Prostate gland (tissue), 2 donors: Measurements from ENCODE around the gene TBC1D22A. TPM values are rescaled to one million over a fixed set of nuclear protein-coding genes. Genes with fewer than 3 reads are reported as not detected.

Experiments
- DNase-seq: peaks from one replicate; pipeline ENCODE4 v3.0.0-alpha.2; 2019; ENCODE audit warnings: low spot score
- H3K27ac ChIP-seq, 2 donors: fragments of 200-600 bp; sonication (generic); 2 replicates each; pipeline ENCODE4 v1.5.1; 2017 to 2019
- H3K27me3 ChIP-seq: fragments of 200-600 bp; sonication (generic); replicated peaks from 2 replicates; pipeline ENCODE4 v1.5.1; 2019; ENCODE audit not compliant: insufficient read depth
- H3K36me3 ChIP-seq, 2 donors: fragments of 200-600 bp; sonication (generic); 1 replicate in 1 of 2; 2 replicates in 1 of 2; pipeline versions ENCODE4 v1.5.1 to v1.8.1; 2017 to 2019
- H3K4me1 ChIP-seq: fragments of 200-600 bp; sonication (generic); replicated peaks from 2 replicates; pipeline ENCODE4 v1.5.1; 2019
- H3K4me3 ChIP-seq, 2 donors: fragments of 200-600 bp; sonication (generic); 2 replicates each; pipeline ENCODE4 v1.5.1; 2017 to 2019
- H3K9me3 ChIP-seq: fragments of 200-600 bp; sonication (generic); 2 replicates; pipeline ENCODE4 v1.5.1; 2017
- CTCF ChIP-seq, 4 experiments: fragments of 200-600 bp in 2 of 4; fragments of 450-650 bp in 2 of 4; sonication (generic) in 2 of 4; IDR thresholded peaks; 1 replicate in 3 of 4; 2 replicates in 1 of 4; pipeline ENCODE4 v1.5.1; 2016 to 2019; ENCODE audit warnings: antibody characterized with exemption in 4 of 4, mild to moderate bottlenecking in 2 of 4, moderate library complexity in 2 of 4
- POLR2A ChIP-seq: fragments of 450-650 bp; IDR thresholded peaks from one replicate; pipeline ENCODE4 v1.6.1; 2016; ENCODE audit warnings: antibody characterized with exemption, mild to moderate bottlenecking
- POLR2AphosphoS5 ChIP-seq: sonication (generic); formaldehyde crosslinking; IDR thresholded peaks from one replicate; pipeline ENCODE4 v1.6.1; 2017; ENCODE audit warnings: antibody characterized with exemption
- WGBS: methylation state at CpG from one replicate; pipeline ENCODE4 v1.1.5; 2018; 5-methylcytosine and 5-hydroxymethylcytosine counted together
- intact Hi-C: fragments of 100-400 bp; cut with DNase I; formaldehyde crosslinking; loops from one replicate; pipeline ENCODE4 v1.14.2; 2022
- total RNA-seq, 2 donors: library from RNA; depleted of rRNA; stranded (reverse); fragments of >200 nt; gene quantifications; one replicate each; pipeline ENCODE4 v1.1.0, GENCODE V29; 2016

TBC1D22A gene
- total RNA-seq, 2 donors from 2014 or later = 16.0 to 30.7 TPM

GRCh38 chr22:47020166-47020565, 257.7 kb downstream of the TBC1D22A start:
- H3K27me3 ChIP-seq = no peaks in the 10 kb centered on the region
- no peak overlapping the region for H3K4me3 ChIP-seq
- 96% methylated on average over 7 of the region's 7 CpGs for WGBS
- no peak for DNase-seq
- no peaks in the 10 kb centered on the region for H3K36me3 ChIP-seq
- H3K4me1 ChIP-seq = no peaks in the 10 kb centered on the region
- no peak overlapping the region for H3K27ac ChIP-seq
- H3K9me3 ChIP-seq = no peaks in the 10 kb centered on the region
- intact Hi-C loops = no loop called here
- no peak for TF ChIP-seq CTCF (IDR thresholded peaks at IDR 0.05)
- no peak for TF ChIP-seq POLR2AphosphoS5
- no peak for TF ChIP-seq POLR2A

GRCh38 chr22:47021371-47022074, 259.1 kb downstream of the TBC1D22A start:
- H3K4me1 ChIP-seq = no peaks in the 10 kb centered on the region
- 85% methylated on average over 7 of the region's 7 CpGs for WGBS
- H3K4me3 ChIP-seq = no peak overlapping the region
- no peaks in the 10 kb centered on the region for H3K27me3 ChIP-seq
- H3K9me3 ChIP-seq = no peaks in the 10 kb centered on the region
- TF ChIP-seq POLR2AphosphoS5 (no peak), POLR2A (no peak), CTCF (IDR thresholded peaks at IDR 0.05) (no peak)
- no peaks in the 10 kb centered on the region for H3K36me3 ChIP-seq
- intact Hi-C loops = no loop called here
- peak overlapping the region in 1 of 2 donors; percentile 30 for H3K27ac ChIP-seq
- DNase-seq = no peak

- H3K36me3 ChIP-seq = no peaks in the 10 kb centered on the region
- no peak overlapping the region for H3K4me3 ChIP-seq
- no peaks in the 10 kb centered on the region for H3K9me3 ChIP-seq
- no peak for DNase-seq
- no peaks in the 10 kb centered on the region for H3K4me1 ChIP-seq
- H3K27me3 ChIP-seq = no peaks in the 10 kb centered on the region
- peak overlapping the region in 1 of 2 donors; percentile 30 for H3K27ac ChIP-seq
- no peak for TF ChIP-seq CTCF (IDR thresholded peaks at IDR 0.05)
- no peak for TF ChIP-seq POLR2A
- TF ChIP-seq POLR2AphosphoS5 = no peak
- WGBS = 82% methylated on average over 3 of the region's 3 CpGs
- intact Hi-C loops = no loop called here
Observed at GRCh38 chr22:47022075-47022473, 259.6 kb downstream of the TBC1D22A start.

- no peaks in the 10 kb centered on the region for H3K4me1 ChIP-seq
- no peaks in the 10 kb centered on the region for H3K27me3 ChIP-seq
- 96% methylated on average over 7 of the region's 7 CpGs for WGBS
- H3K9me3 ChIP-seq = no peaks in the 10 kb centered on the region
- intact Hi-C loops = no loop called here
- DNase-seq = no peak
- no peak overlapping the region for H3K27ac ChIP-seq
- H3K4me3 ChIP-seq = no peak overlapping the region
- no peak for TF ChIP-seq POLR2AphosphoS5
- no peak for TF ChIP-seq POLR2A
- no peak for TF ChIP-seq CTCF (IDR thresholded peaks at IDR 0.05)
- H3K36me3 ChIP-seq = no peaks in the 10 kb centered on the region
Observed at GRCh38 chr22:47022475-47022874, 260.0 kb downstream of the TBC1D22A start.

GRCh38 chr22:47023871-47024270, 261.4 kb downstream of the TBC1D22A start:
- Histone ChIP-seq H3K4me1 (no peaks in the 10 kb centered on the region), H3K27ac (no peak overlapping the region), H3K9me3 (no peaks in the 10 kb centered on the region), H3K27me3 (no peaks in the 10 kb centered on the region), H3K36me3 (no peaks in the 10 kb centered on the region), H3K4me3 (no peak overlapping the region)
- no peak for DNase-seq
- intact Hi-C loops = no loop called here
- TF ChIP-seq POLR2A (no peak), POLR2AphosphoS5 (no peak), CTCF (IDR thresholded peaks at IDR 0.05) (no peak)
- WGBS = 88% methylated on average over 13 of the region's 13 CpGs
